Stimulated activated CD4-positive, alpha-beta T cell treated with anti-CD3 and anti-CD28 coated beads, Interleukin-1b, Interleukin-23, amount 100 ng/mL, for 1 hour (primary cell): ENCODE data around the gene DKK1.
"Not testable (repeated sequence)": the region's sequence is repeated elsewhere in the genome, so short reads cannot be mapped to it uniquely, and the experiment has no call there.

Experiments
- DNase-seq, 2 donors: peaks; one replicate each; pipeline ENCODE4 v3.0.0-alpha.2; 2020; ENCODE audit warnings: low read depth in 2 of 2

DKK1 gene

GRCh38 chr10:52318136-52318701 is 4.1 kb downstream of the DKK1 start:
- no peak for DNase-seq

GRCh38 chr10:52318822-52319464 is 4.9 kb downstream of the DKK1 start:
- no peak for DNase-seq

GRCh38 chr10:52319926-52320325 is 5.8 kb downstream of the DKK1 start:
- no peak for DNase-seq

DNA sequence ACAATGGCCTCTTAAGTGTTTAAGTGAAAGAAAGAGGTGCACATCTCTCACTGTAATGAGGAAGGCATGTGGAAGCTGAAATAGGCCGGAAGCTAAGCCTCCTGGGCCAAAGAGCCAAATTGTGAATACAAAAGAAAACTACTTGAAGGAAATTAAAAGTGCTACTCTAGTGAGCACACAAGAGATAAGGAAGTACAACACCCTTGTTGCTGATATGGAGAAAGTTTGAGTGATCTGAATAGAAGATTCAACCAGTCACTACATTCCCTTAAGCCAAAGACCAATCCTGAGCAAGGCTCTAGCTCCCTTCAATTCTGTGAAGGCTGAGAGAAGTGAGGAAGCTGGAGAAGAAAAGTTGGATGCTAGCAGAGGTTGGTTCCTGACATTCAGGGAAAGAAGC is 8.2 kb downstream of the DKK1 start:
- no peak for DNase-seq

GRCh38 chr10:52322936-52323335 is 8.9 kb downstream of the DKK1 start:
- DNase-seq, result no peak

DNA sequence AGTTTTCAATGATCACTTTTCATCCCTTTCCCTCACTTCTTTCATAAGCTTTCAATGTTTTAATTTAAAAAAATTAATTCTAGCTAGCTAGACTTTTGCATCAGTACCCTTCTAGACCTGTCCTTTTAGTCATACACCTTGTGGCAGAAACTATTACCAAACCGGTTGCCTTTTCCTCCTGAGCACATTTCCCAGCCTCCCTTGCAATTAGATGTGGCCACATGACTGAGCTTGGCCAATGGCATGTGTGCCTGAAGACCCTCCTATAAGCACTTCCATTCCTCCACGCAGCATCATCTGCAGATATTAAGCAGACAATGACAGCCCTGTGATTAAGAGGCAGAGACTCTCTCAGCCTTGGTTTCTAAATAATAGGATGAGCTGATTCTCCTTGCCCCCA is 12.3 kb downstream of the DKK1 start:
- no peak for DNase-seq

GRCh38 chr10:52331638-52332364 is 17.7 kb downstream of the DKK1 start:
- no peak for DNase-seq

DNA sequence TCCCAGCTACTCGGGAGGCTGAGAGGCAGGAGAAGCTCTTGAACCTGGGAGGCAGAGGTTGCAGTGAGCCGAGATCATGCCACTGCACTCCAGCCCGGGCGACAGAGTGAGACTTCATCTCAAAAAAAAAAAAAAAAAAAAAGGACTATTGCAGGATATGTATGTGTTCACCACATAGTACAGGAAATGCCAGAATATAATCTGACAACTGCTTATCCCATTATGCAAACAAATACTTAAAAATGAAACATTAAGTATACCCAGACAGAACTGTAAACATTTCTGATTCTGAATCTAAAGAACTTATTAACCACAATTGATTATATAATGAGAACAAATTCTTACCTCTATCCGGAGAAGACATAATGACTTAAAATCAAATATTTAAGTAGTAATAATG is 18.7 kb downstream of the DKK1 start:
- DNase-seq, result no peak

- DNase-seq, result no peak
Observed at GRCh38 chr10:52334595-52334994, 20.5 kb downstream of the DKK1 start.

GRCh38 chr10:52335665-52336064 is 21.6 kb downstream of the DKK1 start:
- DNase-seq, result no peak

DNA sequence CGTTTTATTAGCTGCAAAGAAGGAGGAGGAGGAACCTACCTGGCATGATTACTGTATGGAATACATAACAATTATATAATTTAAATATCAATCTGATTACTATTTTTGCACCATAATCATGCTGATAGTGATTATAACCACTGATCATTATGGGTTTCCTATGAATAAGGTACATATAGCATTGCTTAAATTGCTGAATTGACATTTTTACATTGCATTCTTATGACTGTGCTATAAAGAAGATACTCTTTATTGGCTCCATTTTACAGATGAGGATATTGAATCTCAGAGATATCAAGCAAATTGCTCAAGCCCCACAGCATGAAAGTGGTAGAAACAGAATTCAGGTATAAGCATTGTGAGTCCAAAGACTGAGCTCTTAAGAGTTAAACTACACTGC is 23.1 kb downstream of the DKK1 start:
- DNase-seq, result no peak

GRCh38 chr10:52343439-52343838 is 29.4 kb downstream of the DKK1 start:
- DNase-seq, result no peak

- DNase-seq, result no peak
Observed at GRCh38 chr10:52346394-52347326, 32.6 kb downstream of the DKK1 start.

DNA sequence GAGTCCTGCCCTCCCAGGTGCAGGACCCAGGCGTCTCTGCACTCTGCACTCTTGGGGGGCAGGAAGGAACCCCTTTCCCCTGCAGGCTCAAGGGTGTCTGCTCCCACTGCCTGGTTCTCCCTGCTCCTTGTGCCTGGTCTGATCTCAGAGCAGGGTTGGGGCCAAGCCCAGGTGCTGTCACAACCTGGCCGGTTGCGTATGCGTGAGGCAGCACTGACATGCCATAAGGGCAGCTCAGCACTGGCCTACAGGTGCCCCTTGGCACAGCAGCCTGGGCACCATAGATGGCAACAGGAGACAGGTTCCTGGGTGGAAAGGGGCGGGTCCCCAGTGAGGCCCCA is 33.2 kb downstream of the DKK1 start:
- DNase-seq, result no peak

- no peak for DNase-seq
Observed at GRCh38 chr10:52348037-52348564, 34.0 kb downstream of the DKK1 start.

DNA sequence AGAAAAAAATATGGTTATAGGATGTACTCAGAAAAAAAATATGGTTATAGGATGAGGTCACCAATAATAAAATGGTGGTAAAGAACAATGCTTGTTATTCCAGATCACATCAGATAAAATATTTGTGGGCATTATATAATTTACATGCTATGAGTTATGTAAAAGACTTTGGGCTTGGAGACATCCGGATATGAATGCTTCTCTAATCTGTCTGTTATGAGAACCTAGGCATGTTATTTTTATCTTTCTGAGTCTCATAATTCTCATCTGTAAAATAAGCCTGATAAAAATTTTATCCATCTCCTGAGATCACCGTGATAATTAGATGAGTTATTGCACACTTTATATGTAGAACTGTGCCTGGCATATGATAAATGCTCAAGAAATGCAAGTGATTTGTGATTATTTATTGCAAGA is 37.8 kb downstream of the DKK1 start:
- DNase-seq, result no peak

DNA sequence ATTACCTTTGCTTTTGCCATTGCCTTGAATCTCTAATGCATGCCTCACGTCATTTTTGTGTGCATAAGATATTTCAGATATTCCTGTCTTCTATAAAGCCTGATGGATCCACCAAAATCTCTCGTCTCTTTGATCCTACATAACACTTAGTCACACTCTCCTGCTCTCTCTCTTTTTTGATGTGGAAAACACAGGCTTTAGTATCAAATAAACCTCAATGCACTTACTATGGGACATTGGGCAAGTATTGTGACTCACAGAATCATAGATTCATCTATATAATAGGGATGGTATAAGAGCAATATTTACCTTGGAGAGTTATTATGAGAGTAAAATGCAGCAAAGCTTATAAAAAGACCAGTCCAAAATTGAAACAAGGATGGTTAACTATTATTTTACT is 39.1 kb downstream of the DKK1 start:
- no peak for DNase-seq

- DNase-seq, result no peak
Observed at GRCh38 chr10:52353960-52354394, 39.9 kb downstream of the DKK1 start.

DNA sequence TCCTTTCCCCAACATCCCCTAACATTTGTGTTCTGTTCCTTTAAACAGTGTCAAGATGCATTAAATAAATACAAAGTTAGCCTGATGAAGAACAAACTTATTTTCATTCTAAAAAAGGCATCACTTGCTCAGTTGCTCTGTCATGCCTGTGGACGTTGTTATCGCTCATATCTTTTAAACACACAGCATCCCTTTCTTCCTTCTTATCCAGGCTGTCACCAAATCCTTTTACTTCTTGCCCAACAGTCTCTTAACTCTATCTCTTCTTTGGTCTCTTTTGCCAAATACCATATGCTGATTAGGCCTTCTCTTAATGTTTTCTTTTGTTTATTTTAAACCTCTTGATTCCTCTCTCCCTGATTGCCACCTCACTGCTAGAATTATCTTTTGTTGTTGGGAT is 43.9 kb downstream of the DKK1 start:
- DNase-seq, result no peak

- no peak for DNase-seq
Observed at GRCh38 chr10:52359441-52359840, 45.4 kb downstream of the DKK1 start.

- not testable (repeated sequence) for DNase-seq
Observed at GRCh38 chr10:52365547-52366432, 51.7 kb downstream of the DKK1 start.
